Caki2 (cell line): ENCODE data around the gene TAF15. TPM values are rescaled to one million over a fixed set of nuclear protein-coding genes. Genes with fewer than 3 reads are reported as not detected.

ENCODE experiments used
- DNase-seq: peaks from one replicate; pipeline ENCODE4 v3.0.0-alpha.2; 2015; ENCODE audit warnings: low read depth
- in situ Hi-C: cut with HindIII; loops from 2 replicates; pipeline ENCODE4 v1.10.0; 2016; ENCODE audit warnings: low sequenced_read_pairs, low pct_unique_long_range_greater_than_20kb, mixed read lengths
- total RNA-seq: library from RNA; depleted of rRNA; stranded (reverse); fragments of >200 nt; shearing (Covaris generic); gene quantifications from 2 replicates; pipeline ENCODE4 v1.2.3, GENCODE V29; 2014; ENCODE audit warnings: low replicate concordance

Gene TAF15
- total RNA-seq, 1 experiment from 2014 or later: 7.7 TPM

- DNase-seq: no peak
- in situ Hi-C loops: no loop called here
Measured at GRCh38 chr17:35778641-35779196, 30.6 kb upstream of the TAF15 start.

- no peak for DNase-seq
- in situ Hi-C loops: no loop called here
Measured at GRCh38 chr17:35780950-35781349, 28.3 kb upstream of the TAF15 start.

DNA sequence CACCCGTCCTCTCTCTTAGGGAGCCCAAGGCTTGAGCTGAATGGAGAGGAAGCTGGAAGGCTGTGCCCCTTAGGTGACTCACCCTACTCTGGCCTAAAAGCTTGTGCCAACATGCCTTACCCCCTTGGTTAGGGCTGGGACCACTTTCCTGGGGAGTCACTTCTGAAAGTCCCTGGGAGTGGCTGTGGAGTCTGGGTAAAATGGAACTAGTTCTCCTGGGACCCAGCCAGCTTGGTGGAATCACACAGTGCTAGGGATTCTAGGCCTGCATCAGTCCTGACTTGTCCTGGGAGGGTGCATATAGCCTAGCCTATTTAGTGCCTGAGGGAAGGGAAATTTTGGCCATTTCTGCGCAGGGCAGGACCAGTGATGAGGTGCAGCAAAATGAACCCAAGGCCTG lies 24.4 kb upstream of the TAF15 start:
- in situ Hi-C loops: no loop called here
- DNase-seq: no peak

GRCh38 chr17:35786941-35787432 lies 22.3 kb upstream of the TAF15 start:
- no peak for DNase-seq
- in situ Hi-C loops: no loop called here

DNA sequence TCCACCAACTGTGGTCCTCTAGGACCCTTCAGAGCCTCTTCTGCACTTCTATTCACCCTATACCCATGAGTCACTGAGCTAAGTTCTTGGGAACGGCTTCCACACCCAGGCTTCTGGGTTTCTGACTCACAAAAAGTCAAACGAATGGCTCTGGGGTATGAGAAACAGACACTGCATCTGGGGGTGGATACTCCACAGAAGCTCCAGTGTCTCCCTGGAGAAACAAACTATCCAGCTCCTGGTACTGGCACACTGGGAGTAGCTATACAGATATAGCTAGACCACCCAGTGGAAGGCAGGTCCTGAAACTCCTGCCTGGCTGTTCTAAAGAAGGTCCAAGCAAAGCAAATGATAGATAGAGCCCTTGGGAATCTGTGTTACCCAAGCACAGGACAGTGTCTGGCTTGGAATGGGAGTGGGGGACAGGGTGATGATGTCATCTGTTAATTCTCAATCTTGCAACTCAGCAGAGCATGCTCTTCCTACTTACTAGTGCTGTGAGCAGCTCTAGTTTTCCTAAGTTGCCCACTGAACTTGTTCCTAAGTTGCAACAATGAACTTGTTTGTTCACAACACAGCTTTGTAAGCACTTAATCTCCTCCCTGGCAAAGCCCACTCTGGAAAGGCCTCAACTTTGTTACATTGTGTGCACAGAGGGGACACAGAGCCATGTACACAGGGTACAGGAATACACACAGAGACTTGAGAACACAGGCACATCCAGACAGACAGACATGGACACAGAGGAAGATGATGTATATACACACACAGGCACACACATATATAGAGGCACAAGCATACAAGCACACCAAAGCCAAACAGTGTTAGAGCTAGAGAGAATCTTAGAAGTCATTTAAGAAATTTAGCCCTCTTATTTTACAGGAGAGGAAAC lies 20.6 kb upstream of the TAF15 start:
- peak; percentile 35 for DNase-seq
- in situ Hi-C loops: no loop called here

DNA sequence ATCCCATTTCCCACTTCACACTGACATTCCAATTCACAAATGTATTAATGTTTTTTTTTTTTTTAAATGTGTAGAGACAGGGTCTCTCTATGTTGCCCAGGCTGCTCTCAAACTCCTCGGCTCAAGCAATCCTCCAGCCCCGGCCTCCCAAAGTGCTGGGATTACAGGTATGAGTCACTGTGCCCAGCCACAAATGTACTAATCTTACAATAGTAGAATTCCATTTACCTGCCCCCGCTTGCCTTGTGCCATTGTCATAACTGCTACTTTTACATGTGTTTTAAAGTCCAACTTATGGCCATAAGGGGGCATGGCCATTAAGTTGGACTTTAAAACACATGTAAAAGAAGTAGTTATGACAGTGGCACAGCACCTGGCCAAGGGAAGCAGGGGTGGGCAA lies 18.4 kb upstream of the TAF15 start:
- in situ Hi-C loops: no loop called here
- no peak for DNase-seq

- in situ Hi-C loops: no loop called here
- DNase-seq: no peak
Measured at GRCh38 chr17:35791681-35792350, 17.5 kb upstream of the TAF15 start.

- in situ Hi-C loops: no loop called here
- no peak for DNase-seq
Measured at GRCh38 chr17:35793257-35793656, 16.0 kb upstream of the TAF15 start.

DNA sequence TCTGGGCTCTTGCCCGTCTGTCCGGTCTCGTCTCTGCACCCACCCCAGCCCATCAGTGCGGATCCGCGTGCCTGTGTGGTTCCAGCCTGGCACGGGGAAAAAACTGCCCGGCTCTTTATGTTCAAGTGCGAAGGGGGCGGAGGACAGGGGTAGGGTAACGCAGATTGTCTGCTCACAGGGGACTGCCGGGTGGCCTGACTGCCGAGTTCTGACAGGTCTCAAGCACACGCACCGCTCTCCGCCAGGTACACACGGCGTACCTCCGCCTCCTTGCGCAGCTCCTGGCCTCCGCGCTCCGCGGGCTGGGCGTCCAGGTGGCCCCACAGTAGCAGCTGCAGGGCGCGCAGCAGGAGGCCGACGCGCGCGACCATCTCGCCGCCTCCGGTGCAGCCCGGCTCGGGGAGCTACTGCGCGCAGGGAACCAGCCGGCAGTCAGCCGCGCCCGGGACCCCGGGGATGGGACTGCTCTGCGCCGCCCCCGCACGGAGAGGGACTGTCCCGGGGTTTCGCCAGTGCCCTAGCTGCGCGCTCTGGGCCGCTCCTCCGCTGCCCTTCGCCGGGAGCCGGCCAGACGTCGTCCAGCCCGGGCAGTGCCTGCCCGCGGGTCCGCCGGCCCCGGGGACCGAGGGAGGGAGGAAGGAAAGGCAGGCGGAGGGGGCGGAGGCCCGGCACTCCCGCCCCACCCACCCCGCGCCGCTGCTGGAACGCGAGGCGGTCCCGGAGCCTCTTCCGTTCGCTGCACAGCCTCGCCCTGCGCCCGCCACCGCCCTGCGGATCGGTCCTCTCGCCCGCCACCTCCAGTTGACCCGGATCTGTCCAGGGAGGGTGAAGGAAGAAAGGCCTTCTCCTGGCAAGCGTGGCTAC lies 14.0 kb upstream of the TAF15 start, which contains the start of gene MMP28:
Gene MMP28, minus strand, starts transcription at position 635 of the 864 bp plus-strand sequence. Its CDS starts 264 bp downstream, at position 371.
- DNase-seq: peak; percentile 37
- in situ Hi-C loops: no loop called here

- in situ Hi-C loops: no loop called here
- no peak for DNase-seq
Measured at GRCh38 chr17:35795871-35796265, 13.4 kb upstream of the TAF15 start.

- in situ Hi-C loops: no loop called here
- no peak for DNase-seq
Measured at GRCh38 chr17:35796942-35797341, 12.3 kb upstream of the TAF15 start.

DNA sequence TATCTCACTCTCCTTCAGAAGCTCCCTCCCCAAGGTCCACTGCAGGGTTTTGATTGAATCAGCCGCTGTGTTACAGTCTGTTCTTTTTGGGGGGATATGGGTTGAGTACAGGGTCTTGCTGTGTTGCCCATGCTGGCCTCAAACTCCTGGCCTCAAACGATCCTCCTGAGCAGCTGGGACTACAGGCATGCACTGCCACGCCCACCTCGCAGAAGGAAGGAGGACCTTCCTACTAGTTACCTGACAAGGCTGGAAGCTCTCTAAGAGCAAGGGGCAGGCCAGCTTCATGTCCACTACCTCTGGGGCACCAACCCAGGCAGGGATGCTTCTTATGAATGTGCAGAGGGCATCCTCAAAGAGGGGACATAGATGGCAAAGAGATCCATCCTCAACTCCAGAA lies 11.9 kb upstream of the TAF15 start:
- DNase-seq: no peak
- in situ Hi-C loops: no loop called here

GRCh38 chr17:35797918-35798317 lies 11.4 kb upstream of the TAF15 start:
- no peak for DNase-seq
- in situ Hi-C loops: no loop called here

DNA sequence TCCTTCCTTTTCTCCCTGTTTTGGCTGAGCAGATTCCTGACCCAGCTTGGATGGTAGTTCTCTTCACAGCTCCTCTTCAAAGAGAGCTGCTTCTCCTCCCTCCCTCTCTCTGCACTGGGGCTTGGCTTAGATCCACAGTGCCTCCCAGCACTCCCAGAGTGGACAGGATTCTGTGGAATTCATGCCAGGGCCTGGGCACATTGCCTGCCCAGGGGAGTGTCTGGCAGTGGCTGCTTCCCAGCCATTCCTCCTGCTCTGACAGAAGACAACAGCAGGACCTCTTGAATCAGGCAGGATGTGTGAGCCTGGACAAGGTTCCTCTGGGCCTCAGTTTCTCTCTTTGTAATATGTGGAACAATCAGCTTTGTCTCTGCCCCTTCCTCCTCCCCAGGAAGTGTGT lies 9.3 kb upstream of the TAF15 start:
- peak; percentile 6 for DNase-seq
- in situ Hi-C loops: no loop called here

- DNase-seq: no peak
- in situ Hi-C loops: no loop called here
Measured at GRCh38 chr17:35801583-35802224, 7.6 kb upstream of the TAF15 start.

DNA sequence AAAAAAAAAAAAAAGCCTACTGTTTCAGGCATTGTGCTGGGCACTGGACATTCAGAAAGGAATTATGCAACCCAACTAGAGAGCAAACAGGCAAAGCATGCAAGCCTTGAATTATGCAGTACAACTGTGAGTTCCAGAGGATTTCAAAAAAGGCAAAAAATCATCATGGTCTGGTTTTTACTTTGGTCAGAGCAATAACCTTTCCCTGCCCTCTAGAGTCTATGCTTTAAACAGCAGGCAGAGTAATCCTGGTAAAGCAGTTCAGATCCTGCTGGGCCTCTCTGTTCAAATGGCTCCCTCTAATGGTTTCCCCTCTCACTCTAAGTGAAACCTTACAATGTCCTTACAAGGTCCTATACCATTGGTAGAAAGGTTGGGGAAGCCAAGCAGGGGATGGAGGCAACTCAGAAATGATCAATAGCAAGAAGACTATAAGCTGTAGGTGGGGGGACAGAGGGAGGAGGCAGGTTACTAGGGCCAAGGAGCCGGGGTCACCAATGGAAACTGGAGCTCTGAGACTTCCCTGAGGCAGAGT lies 4.6 kb upstream of the TAF15 start:
- peak; percentile 77 for DNase-seq
- in situ Hi-C loops: no loop called here

DNA sequence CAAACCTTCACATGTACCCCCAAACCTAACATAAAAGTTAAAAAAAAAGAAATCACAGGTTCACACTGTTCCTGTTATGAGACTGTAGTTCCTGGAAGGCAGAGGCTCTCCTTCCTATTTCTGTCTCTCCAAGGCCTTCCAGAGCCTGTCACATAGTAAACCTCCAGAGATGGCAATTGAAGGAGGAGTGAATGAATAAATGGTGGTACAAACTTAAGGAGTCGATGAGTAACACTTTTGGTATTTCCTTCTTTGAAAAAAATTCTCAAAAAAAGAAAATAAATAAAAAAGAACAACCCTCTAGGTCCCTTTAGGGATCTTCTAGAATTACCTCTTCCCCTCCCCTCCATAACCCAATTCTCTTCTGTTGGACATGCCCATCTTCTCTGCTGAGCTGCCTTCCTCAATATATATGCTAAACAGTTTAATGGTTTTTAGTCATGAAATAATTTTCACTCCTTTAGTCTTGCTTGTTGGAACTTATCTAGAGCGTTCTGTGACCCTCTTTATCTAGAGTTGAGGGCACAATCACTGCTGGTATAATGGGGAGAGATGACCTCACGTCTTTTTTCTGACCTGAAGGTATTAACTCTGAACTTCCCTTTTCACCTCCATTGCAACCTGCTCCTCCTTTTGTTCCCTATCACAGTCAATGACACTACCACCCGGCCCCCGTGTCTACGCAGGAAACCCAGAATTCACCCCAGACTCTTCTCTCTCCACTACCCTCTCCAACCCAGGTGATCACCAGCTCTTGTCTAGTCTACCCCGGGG lies 1.7 kb upstream of the TAF15 start:
- in situ Hi-C loops: no loop called here
- peak; percentile 33 for DNase-seq
